HFFc6 (cell line): Measurements from ENCODE around the gene FBXO27. TPM values are rescaled to one million over a fixed set of nuclear protein-coding genes. Genes with fewer than 3 reads are reported as not detected.

ENCODE experiments used
- DNase-seq: peaks from one replicate; pipeline ENCODE4 v3.0.0-alpha.2; 2018
- H3K27ac Mint-ChIP-seq: 2 replicates; pipeline ENCODE4 v1.8.0; 2020; ENCODE audit warnings: mild to moderate bottlenecking, mixed read lengths
- H3K27me3 Mint-ChIP-seq: 2 replicates; pipeline ENCODE4 v1.8.0; 2021; ENCODE audit warnings: mild to moderate bottlenecking, moderate library complexity, mixed read lengths; ENCODE audit not compliant: insufficient read depth
- H3K36me3 Mint-ChIP-seq: 2 replicates; pipeline ENCODE4 v1.8.0; 2021; ENCODE audit warnings: low read depth, mixed read lengths
- H3K4me1 Mint-ChIP-seq: 2 replicates; pipeline ENCODE4 v1.8.0; 2020; ENCODE audit warnings: low read depth, mixed read lengths
- H3K4me3 Mint-ChIP-seq: 2 replicates; pipeline ENCODE4 v1.8.0; 2020; ENCODE audit warnings: mild to moderate bottlenecking, moderate library complexity, mixed read lengths
- H3K9me3 Mint-ChIP-seq: 2 replicates; pipeline ENCODE4 v1.8.0; 2020; ENCODE audit warnings: mild to moderate bottlenecking, mixed read lengths
- total RNA-seq, 6 experiments: library from RNA; stranded (reverse); fragmentation: NEBNext Ultra II Directional; extraction: Animal tissue kit (Norgen Biotek cat#: 25700); gene quantifications; 2 replicates in 1 of 6; 3 replicates in 5 of 6; pipeline ENCODE4 v1.2.3, GENCODE V29; 2021
- TF ChIP-seq, protein P1 (sequence below): fragments of 200-600 bp; sonication (generic); IDR thresholded peaks from 2 replicates; pipeline ENCODE4 v1.5.0; 2021; ENCODE audit warnings: antibody characterized with exemption, mild to moderate bottlenecking

The FBXO27 gene
- total RNA-seq, 6 experiments from 2014 or later, result 0.47 to 2.2 (median 0.90) TPM

DNA sequence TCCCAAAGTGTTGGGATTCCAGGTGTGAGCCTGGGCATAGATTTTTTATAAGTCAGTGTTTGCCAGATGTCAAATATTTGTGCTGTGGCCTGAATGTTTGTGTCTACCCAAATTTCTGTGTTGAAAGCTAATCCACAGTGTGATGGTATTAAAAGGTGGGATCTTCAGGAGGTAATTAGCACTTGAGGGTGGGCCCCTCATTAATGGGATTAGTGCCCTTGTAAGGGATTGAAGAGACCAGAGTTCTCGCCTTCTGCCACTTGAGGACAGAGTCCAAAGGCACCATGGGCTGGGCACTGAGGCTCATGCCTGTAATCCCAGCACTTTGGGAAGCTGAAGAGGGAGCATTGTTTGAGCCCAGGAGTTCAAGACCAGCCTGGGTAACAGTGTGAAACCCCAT is 47.1 kb downstream of the FBXO27 start:
- TF ChIP-seq, protein P1, sequence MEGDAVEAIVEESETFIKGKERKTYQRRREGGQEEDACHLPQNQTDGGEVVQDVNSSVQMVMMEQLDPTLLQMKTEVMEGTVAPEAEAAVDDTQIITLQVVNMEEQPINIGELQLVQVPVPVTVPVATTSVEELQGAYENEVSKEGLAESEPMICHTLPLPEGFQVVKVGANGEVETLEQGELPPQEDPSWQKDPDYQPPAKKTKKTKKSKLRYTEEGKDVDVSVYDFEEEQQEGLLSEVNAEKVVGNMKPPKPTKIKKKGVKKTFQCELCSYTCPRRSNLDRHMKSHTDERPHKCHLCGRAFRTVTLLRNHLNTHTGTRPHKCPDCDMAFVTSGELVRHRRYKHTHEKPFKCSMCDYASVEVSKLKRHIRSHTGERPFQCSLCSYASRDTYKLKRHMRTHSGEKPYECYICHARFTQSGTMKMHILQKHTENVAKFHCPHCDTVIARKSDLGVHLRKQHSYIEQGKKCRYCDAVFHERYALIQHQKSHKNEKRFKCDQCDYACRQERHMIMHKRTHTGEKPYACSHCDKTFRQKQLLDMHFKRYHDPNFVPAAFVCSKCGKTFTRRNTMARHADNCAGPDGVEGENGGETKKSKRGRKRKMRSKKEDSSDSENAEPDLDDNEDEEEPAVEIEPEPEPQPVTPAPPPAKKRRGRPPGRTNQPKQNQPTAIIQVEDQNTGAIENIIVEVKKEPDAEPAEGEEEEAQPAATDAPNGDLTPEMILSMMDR, result no peak
- peaks cover 15% of the 10 kb centered on the region for H3K4me1 Mint-ChIP-seq
- H3K36me3 Mint-ChIP-seq, result 0 out of 2 replicates have a peak, but pooled peaks cover 4% of the 10 kb centered on the region
- H3K27ac Mint-ChIP-seq, result no peak overlapping the region
- H3K27me3 Mint-ChIP-seq, result peaks cover 5% of the 10 kb centered on the region; the same call in 1 of the 2 replicates
- no peak for DNase-seq
- no peak overlapping the region for H3K4me3 Mint-ChIP-seq
- H3K9me3 Mint-ChIP-seq, result no peaks in the 10 kb centered on the region

DNA sequence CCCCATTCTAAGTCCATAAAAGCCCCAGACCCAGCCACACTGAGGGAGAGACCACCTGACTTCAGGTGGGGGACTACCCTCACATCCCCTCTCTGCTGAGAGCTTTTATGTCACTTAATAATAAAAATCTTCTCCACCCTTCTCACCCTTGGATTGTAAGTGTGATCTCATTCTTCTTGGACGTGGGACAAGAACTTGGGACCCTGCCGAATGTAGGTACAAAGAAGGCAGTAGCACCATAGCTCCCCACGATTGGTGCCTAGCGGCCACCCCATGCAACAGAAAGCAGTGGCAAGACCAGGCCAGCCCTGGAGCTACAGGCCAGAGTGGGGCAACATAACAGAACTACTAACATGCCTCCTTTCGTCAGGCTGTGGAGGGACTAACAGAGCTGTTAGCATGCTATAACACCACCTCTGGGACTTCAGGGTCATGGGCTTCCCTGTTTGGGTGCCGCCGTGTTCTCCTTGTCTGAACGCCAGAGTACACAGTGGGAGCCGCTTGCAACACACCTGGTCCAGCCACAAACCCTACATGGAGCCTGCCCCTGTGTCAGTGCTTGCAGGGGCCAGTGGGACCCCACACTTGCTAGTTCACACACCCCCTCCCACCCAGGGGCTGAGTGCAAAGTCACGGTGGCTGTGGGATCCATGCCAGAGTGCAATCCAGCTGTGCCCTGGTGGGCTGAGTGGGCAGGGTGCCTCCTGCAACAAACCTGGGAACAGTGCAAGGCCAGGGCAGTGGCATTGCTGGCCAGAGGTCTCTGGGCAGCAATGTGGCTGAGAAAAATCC is 51.6 kb downstream of the FBXO27 start:
- no peak overlapping the region for H3K4me3 Mint-ChIP-seq
- H3K36me3 Mint-ChIP-seq, result 0 out of 2 replicates have a peak, but pooled peaks cover 4% of the 10 kb centered on the region
- H3K27ac Mint-ChIP-seq, result no peak overlapping the region
- TF ChIP-seq, protein P1, result no peak
- DNase-seq, result no peak
- peaks cover 15% of the 10 kb centered on the region for H3K4me1 Mint-ChIP-seq
- 0 out of 2 replicates have a peak, but pooled peaks cover 3% of the 10 kb centered on the region for H3K27me3 Mint-ChIP-seq
- H3K9me3 Mint-ChIP-seq, result no peaks in the 10 kb centered on the region

DNA sequence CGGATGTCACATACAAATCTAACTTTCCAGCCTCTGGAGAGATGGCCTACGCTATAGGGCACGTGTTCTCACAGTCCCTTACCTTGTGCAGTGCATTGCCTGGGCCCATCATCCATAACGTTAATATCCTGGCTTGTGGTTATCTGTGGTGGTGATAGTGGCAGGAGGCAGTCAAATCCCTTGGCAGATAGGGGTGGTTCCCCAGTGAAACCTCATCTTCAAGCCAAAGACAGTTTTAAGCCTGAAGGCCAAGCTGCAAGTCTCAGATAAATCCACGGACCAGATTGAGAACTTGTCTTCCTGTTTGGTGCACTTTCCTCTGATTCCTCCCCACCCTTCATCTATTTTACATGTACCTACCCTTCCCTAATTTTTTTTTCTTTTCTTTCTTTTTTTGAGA is 52.5 kb downstream of the FBXO27 start:
- TF ChIP-seq, protein P1, result no peak
- Mint-ChIP-seq H3K36me3 (0 out of 2 replicates have a peak, but pooled peaks cover 4% of the 10 kb centered on the region), H3K9me3 (no peaks in the 10 kb centered on the region), H3K27me3 (peaks cover 6% of the 10 kb centered on the region; the same call in 1 of the 2 replicates), H3K4me1 (peaks cover 20% of the 10 kb centered on the region), H3K27ac (no peak overlapping the region), H3K4me3 (no peak overlapping the region)
- no peak for DNase-seq

DNA sequence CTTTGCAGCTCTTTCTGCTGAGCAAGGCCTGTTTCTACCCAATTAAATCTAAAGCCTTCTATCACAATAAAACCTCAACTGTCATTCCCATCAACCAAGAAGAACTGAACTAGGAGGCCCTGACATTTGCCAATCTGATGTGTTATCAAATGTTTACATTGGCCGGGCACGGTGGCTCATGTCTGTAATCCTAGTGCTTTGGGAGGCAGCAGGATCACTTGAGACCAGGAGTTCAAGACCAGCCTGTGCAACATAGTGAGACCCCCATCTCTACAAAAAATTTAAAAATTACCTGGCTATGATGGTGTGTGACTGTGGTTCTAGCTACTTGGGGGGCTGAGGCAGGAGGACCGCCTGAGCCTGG is 54.0 kb downstream of the FBXO27 start:
- no peaks in the 10 kb centered on the region for H3K9me3 Mint-ChIP-seq
- TF ChIP-seq, protein P1, result no peak
- no peak for DNase-seq
- H3K27me3 Mint-ChIP-seq, result peaks cover 3% of the 10 kb centered on the region; the same call in 1 of the 2 replicates
- H3K27ac Mint-ChIP-seq, result no peak overlapping the region
- H3K4me3 Mint-ChIP-seq, result no peak overlapping the region
- H3K36me3 Mint-ChIP-seq, result 0 out of 2 replicates have a peak, but pooled peaks cover 4% of the 10 kb centered on the region
- peaks cover 26% of the 10 kb centered on the region for H3K4me1 Mint-ChIP-seq

DNA sequence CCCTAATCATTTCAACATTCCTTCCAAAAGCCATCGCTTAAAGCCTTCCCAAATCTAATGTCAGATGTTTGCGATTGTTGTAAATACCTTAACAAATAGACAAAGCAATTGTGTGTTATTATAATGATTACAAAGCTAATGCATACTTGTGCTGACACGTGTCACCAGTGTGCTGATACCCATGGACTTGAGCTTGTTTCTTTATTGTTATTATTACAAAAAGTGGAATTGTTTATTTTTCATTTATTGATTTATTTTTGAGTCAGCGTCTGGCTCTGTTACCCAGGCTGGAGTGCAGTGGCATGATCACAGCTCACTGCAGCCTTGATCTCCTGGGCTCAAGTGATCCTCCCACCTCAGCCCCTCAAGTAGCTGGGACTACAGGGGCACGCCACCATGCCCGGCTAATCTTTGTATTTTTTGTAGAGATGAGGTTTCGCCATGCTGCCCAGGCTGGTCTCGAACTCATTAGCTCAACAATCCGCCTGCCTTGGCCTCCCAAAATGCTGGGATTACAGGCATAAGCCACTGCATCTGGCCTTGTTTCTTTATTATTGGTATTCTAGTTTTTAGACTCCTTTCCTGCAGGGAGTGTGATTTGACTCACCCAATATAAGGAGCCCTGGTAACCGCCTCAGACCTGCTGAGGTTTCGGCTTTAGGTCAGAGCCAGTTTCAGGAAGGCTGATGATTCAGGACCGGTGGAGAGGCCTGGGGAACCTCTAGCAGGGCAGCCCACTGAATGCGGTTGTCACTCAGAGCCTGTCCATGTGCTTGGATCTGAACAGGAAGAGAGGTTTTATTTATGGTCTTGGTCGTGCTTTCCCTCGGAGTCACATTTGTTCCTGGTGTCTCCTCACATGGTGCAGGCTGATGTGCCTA is 54.7 kb downstream of the FBXO27 start:
- TF ChIP-seq, protein P1, result no peak
- H3K27ac Mint-ChIP-seq, result no peak overlapping the region
- DNase-seq, result peak; percentile 36
- no peaks in the 10 kb centered on the region for H3K9me3 Mint-ChIP-seq
- H3K4me1 Mint-ChIP-seq, result peaks cover 26% of the 10 kb centered on the region
- 0 out of 2 replicates have a peak, but pooled peaks cover 4% of the 10 kb centered on the region for H3K36me3 Mint-ChIP-seq
- no peak overlapping the region for H3K4me3 Mint-ChIP-seq
- peaks cover 3% of the 10 kb centered on the region; the same call in 1 of the 2 replicates for H3K27me3 Mint-ChIP-seq
